Measurements from ENCODE around the gene AP1G2.
"Not testable (repeated sequence)": the region's sequence is repeated elsewhere in the genome, so short reads cannot be mapped to it uniquely, and the experiment has no call there.

The AP1G2 gene

GRCh38 chr14:23538050-23538718 is 29.4 kb downstream of the AP1G2 start:
- no peak for DNase-seq (ENCODE audit: low read depth in 2 of 2)

- no peak for DNase-seq (ENCODE audit: low read depth in 2 of 2)
Observed at GRCh38 chr14:23537351-23538049, 30.1 kb downstream of the AP1G2 start.

GRCh38 chr14:23536906-23537305 is 30.7 kb downstream of the AP1G2 start:
- DNase-seq (ENCODE audit: low read depth in 2 of 2): not testable (repeated sequence)

- no peak for DNase-seq (ENCODE audit: low read depth in 2 of 2)
Observed at GRCh38 chr14:23536494-23536893, 31.1 kb downstream of the AP1G2 start.

- no peak for DNase-seq (ENCODE audit: low read depth in 2 of 2)
Observed at GRCh38 chr14:23535943-23536342, 31.6 kb downstream of the AP1G2 start.

GRCh38 chr14:23533652-23534435 is 33.7 kb downstream of the AP1G2 start:
- no peak for DNase-seq (ENCODE audit: low read depth in 2 of 2)

GRCh38 chr14:23532658-23533057 is 34.9 kb downstream of the AP1G2 start:
- DNase-seq (ENCODE audit: low read depth in 2 of 2): no peak

- no peak for DNase-seq (ENCODE audit: low read depth in 2 of 2)
Observed at GRCh38 chr14:23531391-23531790, 36.2 kb downstream of the AP1G2 start.

- DNase-seq (ENCODE audit: low read depth in 2 of 2): no peak
Observed at GRCh38 chr14:23530375-23531055, 37.1 kb downstream of the AP1G2 start.

- no peak for DNase-seq (ENCODE audit: low read depth in 2 of 2)
Observed at GRCh38 chr14:23529016-23529415, 38.6 kb downstream of the AP1G2 start.

- no peak for DNase-seq (ENCODE audit: low read depth in 2 of 2)
Observed at GRCh38 chr14:23528555-23528954, 39.0 kb downstream of the AP1G2 start.

GRCh38 chr14:23525611-23526010 is 42.0 kb downstream of the AP1G2 start:
- no peak for DNase-seq (ENCODE audit: low read depth in 2 of 2)

- DNase-seq (ENCODE audit: low read depth in 2 of 2): no peak
Observed at GRCh38 chr14:23524954-23525353, 42.6 kb downstream of the AP1G2 start.

- no peak for DNase-seq (ENCODE audit: low read depth in 2 of 2)
Observed at GRCh38 chr14:23523229-23524016, 44.2 kb downstream of the AP1G2 start.

GRCh38 chr14:23522643-23523198 is 44.9 kb downstream of the AP1G2 start:
- DNase-seq (ENCODE audit: low read depth in 2 of 2): no peak

- no peak for DNase-seq (ENCODE audit: low read depth in 2 of 2)
Observed at GRCh38 chr14:23521785-23522640, 45.6 kb downstream of the AP1G2 start.

GRCh38 chr14:23520899-23521533 is 46.6 kb downstream of the AP1G2 start:
- no peak for DNase-seq (ENCODE audit: low read depth in 2 of 2)

- DNase-seq (ENCODE audit: low read depth in 2 of 2): no peak
Observed at GRCh38 chr14:23518709-23519108, 48.9 kb downstream of the AP1G2 start.

- no peak for DNase-seq (ENCODE audit: low read depth in 2 of 2)
Observed at GRCh38 chr14:23517650-23518326, 49.8 kb downstream of the AP1G2 start.

All from stimulated activated CD4-positive, alpha-beta T cell treated with anti-CD3 and anti-CD28 coated beads, Interleukin-12 subunit alpha, Interleukin-12 subunit beta, amount 100 ng/mL, for 24 hours (primary cell).